Measurements from ENCODE around the gene B3GNT3. TPM values are rescaled to one million over a fixed set of nuclear protein-coding genes. Genes with fewer than 3 reads are reported as not detected.

B3GNT3 gene
- total RNA-seq, 4 donors from 2014 or later: 0.20 to 2.4 (median 0.44) TPM; not detected in 1

- Histone ChIP-seq H3K36me3 (no peaks in the 10 kb centered on the region), H3K27ac (no peak overlapping the region), H3K4me1 (peaks cover 0 to 9% (median 1%) of the 10 kb centered on the region in 4 donors), H3K27me3 (no peaks in the 10 kb centered on the region), H3K4me3 (no peak overlapping the region), H3K9me3 (no peaks in the 10 kb centered on the region)
- TF ChIP-seq POLR2A (IDR thresholded peaks at IDR 0.05) (no peak), EP300 (IDR thresholded peaks at IDR 0.05) (no peak), CTCF (IDR thresholded peaks at IDR 0.05) (peak; percentile 93 to 97 (median 95))
- peak; percentile 77 to 93 for DNase-seq (ENCODE audit: low spot score in 2 of 2)
- WGBS, 2 donors: 14 to 15% methylated on average over 29 of the region's 29 CpGs
Observed at GRCh38 chr19:17855280-17856152, 60.6 kb downstream of the B3GNT3 start.

- DNase-seq (ENCODE audit: low spot score in 2 of 2): peak; percentile 95
- H3K4me3 ChIP-seq: peak within 1 kb of the TSS; percentile 92 to 98 (median 96)
- WGBS, 2 donors: 0 to 1% methylated on average over 47 to 76 of the region's 80 CpGs
- H3K4me1 ChIP-seq: peaks cover 0 to 27% (median 16%) of the 10 kb centered on the region in 4 donors
- peaks cover 9 to 39% (median 24%) of the 10 kb centered on the region in 3 donors for H3K36me3 ChIP-seq
- H3K27me3 ChIP-seq: no peaks in the 10 kb centered on the region
- peak; percentile 81 to 95 (median 85) for TF ChIP-seq CTCF (IDR thresholded peaks at IDR 0.05)
- TF ChIP-seq POLR2A (IDR thresholded peaks at IDR 0.05): peak; percentile 89 to 97
- TF ChIP-seq EP300 (IDR thresholded peaks at IDR 0.05): peak; percentile 81 to 98
- peak within 1 kb of the TSS; percentile 85 to 96 (median 90) for H3K27ac ChIP-seq
- no peaks in the 10 kb centered on the region for H3K9me3 ChIP-seq
Observed at GRCh38 chr19:17859533-17860330, 64.8 kb downstream of the B3GNT3 start, which contains the start of gene RPL18A. TSS of gene RPL18A (plus strand) at chr19:17859910. CDS start at chr19:17859957, 47 bp downstream.

- TF ChIP-seq EP300 (IDR thresholded peaks at IDR 0.05): no peak
- no peak for TF ChIP-seq POLR2A (IDR thresholded peaks at IDR 0.05)
- no peak for TF ChIP-seq CTCF (IDR thresholded peaks at IDR 0.05)
- H3K4me3 ChIP-seq: peak overlapping the region; percentile 92 to 98 (median 96)
- 0 to 2% methylated on average over 22 of the region's 22 CpGs for WGBS, 2 donors
- H3K27ac ChIP-seq: peak overlapping the region; percentile 85 to 96 (median 90)
- peaks cover 0 to 24% (median 16%) of the 10 kb centered on the region in 4 donors for H3K4me1 ChIP-seq
- DNase-seq (ENCODE audit: low spot score in 2 of 2): no peak
- peaks cover 9 to 47% (median 24%) of the 10 kb centered on the region in 3 donors for H3K36me3 ChIP-seq
- H3K27me3 ChIP-seq: no peaks in the 10 kb centered on the region
- H3K9me3 ChIP-seq: no peaks in the 10 kb centered on the region
Observed at GRCh38 chr19:17860331-17860992, 65.5 kb downstream of the B3GNT3 start.

GRCh38 chr19:17860993-17861360 is 66.0 kb downstream of the B3GNT3 start:
- DNase-seq (ENCODE audit: low spot score in 2 of 2): no peak
- H3K27me3 ChIP-seq: no peaks in the 10 kb centered on the region
- H3K4me1 ChIP-seq: peaks cover 0 to 24% (median 16%) of the 10 kb centered on the region in 4 donors
- TF ChIP-seq POLR2A (IDR thresholded peaks at IDR 0.05): no peak
- WGBS, 2 donors: 35 to 55% methylated on average over 7 of the region's 7 CpGs
- peak overlapping the region; percentile 92 to 98 (median 96) for H3K4me3 ChIP-seq
- H3K27ac ChIP-seq: peak overlapping the region in 2 of 4 donors; percentile 85 to 96
- H3K9me3 ChIP-seq: no peaks in the 10 kb centered on the region
- H3K36me3 ChIP-seq: peaks cover 9 to 52% (median 24%) of the 10 kb centered on the region in 3 donors
